NCI-H2227 treated with DMSO at 0.1 percent for 48 hours (cell line): Measurements from ENCODE around the gene NME3.

ENCODE experiments used
- DNase-seq: peaks from one replicate; lab custom pipeline; 2025; lab: John Stamatoyannopoulos, UW

The NME3 gene

DNA sequence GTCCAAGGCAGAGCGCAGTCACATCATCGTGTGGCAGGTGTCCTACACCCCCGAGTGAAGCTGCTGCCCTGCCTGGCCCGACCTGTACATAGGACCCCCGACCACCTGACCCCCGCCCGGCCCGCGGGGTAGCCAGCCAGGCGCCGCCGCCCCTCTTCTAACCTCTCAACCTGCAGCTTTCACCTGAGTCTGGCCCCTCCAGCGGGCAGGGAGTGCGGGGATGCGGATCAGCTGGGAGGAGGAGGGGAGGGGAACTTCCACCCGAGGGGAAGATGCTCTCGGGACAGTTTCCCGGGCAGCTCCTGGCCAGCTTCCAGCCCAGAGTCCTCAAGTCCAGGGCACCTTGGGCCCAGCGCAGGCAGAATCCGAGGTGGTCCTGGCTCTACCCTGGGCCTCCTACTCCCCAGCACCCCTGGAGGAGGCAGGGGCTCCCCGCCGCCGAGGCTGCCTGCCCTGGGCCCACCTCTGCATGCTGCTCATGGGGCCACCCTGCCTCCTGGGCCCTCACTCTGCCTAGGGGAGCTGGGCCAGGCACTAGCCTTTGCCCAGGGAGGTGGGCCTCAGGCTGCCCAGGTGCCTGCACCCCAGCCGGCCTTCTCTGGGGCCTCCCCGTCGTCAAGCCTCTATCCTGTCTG lies 2.5 kb downstream of the NME3 start:
- no peak for DNase-seq

DNA sequence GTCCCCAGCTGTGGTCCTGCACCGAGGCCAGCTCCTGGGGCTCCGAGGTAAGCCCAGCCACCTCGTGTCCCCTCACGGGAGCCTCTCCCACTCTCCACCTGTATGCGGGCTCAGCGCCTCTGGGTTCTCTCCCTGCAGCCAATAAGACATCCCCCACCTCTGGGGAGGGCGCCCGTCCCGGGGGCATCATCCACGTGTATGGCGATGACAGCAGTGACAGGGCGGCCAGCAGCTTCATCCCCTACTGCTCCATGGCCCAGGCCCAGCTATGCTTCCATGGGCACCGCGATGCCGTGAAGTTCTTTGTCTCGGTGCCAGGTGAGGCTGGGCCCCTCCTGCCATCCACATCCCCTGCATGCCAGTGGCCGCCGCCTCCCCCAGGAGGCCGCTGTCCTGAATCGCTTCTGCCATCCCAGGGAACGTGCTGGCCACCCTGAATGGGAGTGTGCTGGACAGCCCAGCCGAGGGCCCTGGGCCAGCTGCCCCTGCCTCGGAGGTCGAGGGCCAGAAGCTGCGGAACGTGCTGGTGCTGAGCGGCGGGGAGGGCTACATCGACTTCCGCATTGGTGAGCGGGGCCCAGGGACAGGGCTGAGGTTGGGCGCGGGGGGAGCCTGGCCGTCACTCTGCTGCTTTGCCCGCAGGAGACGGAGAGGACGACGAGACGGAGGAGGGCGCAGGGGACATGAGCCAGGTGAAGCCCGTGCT lies 3.1 kb downstream of the NME3 start:
- no peak for DNase-seq

DNA sequence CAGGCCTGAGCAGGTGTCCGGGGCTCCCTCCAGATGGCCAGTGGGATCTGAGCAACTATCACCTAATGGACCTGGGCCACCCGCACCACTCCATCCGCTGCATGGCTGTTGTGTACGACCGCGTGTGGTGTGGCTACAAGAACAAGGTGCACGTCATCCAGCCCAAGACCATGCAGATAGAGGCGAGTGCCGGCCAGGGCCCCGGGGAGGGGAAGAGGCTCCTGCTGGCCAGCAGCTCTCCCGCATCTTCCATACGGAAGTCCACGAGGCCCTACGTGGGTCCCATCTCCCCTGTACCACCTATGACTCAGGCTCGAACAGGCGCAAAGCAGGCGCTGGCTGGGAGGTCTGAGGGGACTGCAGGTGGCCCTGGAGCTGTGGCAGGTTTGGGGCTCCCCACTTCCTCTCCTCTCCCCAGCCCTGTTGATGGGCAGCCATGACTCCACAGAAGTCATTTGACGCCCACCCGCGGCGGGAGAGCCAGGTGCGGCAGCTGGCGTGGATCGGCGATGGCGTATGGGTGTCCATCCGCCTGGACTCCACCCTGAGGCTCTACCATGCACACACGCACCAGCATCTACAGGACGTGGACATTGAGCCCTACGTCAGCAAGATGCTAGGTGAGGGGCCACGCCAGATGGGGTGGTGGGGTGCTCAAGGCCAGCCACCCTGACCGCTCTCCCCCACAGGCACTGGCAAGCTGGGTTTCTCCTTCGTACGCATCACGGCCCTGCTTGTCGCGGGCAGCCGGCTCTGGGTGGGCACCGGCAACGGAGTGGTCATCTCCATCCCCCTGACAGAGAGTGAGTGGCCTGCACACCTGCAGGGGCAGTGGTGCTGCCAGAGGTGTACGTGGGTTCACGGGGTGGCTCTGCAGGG lies 4.0 kb downstream of the NME3 start:
- no peak for DNase-seq

DNA sequence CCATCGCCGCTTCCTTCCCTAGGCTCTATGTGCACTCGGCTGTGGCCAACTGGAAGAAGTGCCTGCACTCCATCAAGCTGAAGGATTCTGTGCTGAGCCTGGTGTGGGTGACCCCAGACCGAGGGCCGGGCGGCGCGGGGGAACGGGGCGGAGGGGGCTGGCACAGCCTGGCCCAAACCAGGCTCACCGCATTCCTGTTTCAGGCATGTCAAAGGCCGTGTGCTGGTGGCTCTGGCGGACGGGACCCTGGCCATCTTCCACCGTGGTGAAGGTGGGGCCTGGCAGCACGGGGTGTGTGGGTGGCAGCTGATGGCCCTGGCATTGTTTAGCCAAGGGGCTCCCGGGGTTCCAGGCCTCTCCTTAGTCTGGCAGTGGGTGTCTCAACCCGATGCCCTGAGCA lies 4.6 kb downstream of the NME3 start:
- DNase-seq, result no peak

DNA sequence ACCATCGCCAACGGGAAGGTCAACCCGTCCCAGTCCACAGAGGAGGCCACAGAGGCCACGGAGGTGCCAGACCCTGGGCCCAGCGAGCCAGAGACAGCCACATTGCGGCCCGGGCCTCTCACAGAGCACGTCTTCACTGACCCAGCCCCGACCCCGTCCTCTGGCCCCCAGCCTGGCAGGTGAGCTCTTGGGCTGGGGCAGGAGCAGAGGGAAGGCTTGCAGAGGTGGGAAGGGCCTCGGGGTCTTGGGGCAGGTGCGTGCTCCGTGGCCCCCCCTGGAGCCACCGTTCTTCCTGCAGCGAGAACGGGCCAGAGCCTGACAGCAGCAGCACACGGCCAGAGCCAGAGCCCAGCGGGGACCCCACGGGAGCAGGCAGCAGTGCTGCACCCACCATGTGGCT lies 5.1 kb downstream of the NME3 start:
- DNase-seq, result no peak

DNA sequence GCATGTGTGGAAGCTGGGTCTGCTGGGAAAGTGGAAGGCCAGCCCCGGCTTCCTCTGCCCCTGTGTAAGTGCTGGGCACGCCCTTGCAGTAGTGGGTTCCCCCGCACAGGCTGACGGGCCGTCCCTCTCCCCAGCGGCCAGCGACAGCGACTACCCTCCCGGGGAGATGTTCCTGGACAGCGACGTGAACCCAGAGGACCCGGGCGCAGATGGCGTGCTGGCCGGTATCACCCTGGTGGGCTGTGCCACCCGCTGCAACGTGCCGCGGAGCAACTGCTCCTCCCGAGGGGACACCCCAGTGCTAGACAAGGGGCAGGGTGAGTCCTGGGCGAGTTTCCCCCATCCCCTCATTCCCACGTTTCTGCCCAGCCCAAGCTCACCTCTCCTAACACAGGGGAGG lies 5.5 kb downstream of the NME3 start:
- DNase-seq, result no peak

DNA sequence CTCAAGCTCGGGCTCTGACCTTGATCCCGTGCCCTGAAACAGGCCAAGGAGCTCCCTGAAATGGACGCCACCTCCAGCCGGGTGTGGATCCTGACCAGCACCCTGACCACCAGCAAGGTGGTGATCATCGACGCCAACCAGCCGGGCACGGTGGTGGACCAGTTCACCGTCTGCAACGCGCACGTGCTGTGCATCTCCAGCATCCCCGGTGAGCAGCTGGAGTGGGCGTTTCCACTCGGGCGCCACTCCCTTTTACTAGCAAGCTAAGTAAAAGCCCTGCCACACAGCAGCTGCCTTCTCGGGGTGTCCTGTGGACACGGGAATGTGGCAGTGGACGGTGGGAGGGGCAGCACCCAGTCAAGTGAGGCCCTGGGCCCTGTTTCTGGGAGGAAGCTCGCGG lies 6.4 kb downstream of the NME3 start:
- DNase-seq, result no peak

DNA sequence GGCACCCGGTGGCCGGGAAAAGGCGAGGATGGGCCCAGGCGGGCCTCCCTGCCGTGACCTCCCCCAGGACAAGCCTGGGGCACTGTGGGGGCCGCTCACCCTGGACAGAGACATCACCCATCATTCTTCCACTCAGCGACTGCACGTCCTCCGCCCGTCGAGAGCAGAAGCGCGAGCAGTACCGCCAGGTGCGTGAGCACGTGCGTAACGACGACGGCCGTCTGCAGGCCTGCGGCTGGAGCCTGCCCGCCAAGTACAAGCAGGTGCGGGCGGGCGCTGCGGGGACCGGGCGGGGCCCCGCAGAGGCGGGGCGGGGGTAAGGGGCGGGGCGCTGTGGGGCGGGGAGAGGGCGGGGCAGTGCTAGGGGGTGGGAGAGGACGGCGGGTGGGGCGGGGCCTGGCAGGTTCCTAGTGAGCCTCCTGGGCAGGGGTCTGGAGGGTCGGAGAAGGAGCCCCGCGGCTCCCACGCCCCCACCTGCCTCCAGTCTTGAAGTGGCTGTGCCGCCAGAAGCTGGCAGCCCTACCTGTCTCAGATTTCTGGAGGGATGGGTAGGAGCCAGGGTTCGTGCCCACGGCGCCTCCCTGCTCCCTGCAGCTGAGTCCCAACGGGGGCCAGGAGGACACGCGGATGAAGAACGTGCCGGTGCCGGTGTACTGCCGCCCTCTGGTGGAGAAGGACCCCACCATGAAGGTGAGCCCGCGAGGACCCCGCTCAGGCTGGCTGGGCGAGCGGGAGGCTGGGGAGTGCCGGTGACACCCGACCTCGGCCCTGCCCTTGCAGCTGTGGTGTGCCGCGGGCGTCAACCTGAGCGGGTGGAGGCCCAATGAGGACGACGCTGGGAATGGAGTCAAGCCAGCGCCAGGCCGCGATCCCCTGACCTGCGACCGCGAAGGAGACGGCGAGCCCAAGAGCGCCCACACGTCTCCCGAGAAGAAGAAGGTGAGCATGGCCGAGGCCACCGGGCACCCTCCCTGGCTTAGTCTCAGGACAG lies 7.5 kb downstream of the NME3 start:
- DNase-seq, result no peak

DNA sequence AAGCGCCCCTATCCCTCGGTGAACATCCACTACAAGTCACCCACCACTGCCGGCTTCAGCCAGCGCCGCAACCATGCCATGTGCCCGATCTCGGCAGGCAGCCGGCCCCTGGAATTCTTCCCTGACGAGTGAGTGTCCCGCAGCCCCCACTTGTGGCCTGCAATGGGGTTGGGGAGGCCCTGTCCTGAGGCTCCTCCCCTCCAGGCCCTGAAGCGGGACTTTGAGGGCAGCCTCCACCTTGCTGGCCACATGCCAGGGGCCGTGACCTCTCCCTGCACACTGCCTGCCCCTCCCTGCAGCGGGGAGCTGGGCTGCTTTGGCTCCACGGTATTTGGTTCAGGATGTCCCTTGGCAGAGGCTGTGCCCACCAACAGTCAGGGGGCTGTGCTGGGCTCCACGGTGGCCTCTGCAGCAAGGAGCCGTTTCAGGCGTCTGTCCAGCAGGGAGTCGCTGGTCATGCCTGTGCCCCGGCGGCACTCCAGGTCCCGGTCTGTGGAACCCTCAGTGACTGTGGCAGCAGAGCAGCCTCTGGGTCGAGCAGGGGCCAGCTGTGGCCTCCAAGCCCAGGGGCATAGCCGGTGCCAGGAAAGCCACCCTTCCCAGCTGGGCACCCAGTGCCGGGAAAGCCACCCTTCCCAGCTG lies 8.3 kb downstream of the NME3 start:
- no peak for DNase-seq

DNA sequence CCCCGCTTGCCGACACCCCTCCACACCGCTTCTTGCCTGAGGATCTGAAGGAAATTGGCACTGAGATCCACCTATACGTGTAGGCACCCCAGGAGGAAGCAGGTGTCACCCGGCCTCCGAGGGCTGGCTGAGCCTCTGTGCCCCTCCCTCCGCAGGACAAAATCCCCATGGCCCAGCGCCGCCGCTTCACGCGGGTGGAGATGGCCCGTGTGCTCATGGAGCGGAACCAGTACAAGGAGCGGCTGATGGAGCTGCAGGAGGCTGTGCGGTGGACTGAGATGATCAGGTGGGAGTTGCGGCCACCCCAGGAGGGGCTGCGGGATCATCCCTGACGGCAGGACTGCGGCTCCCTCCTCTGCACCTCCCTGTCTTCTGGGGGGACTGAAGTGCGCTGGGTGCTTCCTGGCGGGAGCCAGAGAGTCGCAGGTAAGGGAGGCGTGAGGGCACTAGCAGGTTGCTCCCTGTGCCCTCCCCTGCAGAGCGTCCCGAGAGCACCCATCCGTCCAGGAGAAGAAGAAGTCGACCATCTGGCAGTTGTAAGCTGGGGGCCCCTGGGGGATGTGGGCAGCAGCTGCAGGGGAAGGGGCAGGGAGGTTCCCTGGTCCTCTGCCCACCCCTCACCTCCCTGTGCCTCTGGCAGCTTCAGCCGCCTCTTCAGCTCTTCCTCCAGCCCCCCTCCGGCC lies 9.0 kb downstream of the NME3 start:
- no peak for DNase-seq

DNA sequence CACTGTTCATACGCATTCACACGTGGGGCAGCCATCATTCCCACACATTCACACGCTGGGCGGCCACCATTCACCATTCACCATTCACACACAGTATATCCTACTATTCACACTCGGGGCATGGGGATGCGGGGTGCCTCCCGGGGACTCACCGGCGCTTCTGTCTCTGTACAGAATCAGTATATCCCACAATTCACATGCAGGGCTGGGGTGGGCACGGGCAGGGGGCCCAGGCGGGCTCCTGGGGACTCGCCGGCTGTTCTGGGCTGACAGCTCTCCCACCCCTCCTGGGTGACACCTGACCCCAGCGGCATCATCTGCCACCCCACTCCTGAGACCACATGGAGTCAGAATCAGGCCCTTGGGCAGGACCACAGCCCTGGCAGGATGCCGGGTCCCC lies 9.6 kb downstream of the NME3 start:
- DNase-seq, result no peak

DNA sequence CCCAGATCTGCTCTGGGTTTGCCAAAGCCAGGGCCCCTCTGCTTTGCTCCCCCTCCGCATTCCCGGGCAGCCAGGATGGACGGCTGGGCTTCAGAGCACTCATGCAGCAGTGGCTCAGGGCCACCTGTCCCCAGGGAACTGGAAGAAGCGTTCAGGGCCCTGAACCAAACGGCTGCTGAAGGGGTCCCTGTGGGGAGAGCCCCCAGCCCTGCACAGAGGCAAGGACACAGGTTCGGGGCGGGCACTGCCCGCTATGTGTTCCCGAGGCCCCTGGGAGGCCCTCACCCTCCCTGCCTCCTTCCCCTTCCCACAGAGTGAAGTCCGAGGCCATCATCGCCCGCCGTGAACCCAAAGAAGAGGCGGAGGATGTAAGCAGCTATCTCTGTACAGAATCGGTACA lies 10.4 kb downstream of the NME3 start:
- DNase-seq, result no peak

DNA sequence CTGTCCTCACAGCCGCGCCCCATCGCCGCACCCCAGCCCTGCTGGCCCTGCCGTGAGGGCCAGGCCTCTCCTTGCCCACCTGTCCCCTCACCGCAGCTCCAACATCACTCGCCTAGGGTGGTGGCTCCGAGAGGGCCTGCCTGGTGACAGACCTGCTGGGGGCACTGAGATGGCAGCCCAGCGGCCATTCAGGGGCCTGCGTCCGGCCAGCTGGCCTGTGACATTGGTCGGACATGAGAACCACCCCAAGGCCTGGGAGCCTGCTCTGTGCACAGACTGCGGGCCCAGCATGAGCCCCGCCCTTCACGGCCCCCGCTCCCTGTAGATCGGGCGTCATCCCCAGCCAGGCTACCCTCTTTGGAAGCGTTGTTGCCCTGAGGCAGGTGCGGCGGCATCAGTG lies 11.8 kb downstream of the NME3 start:
- no peak for DNase-seq

DNA sequence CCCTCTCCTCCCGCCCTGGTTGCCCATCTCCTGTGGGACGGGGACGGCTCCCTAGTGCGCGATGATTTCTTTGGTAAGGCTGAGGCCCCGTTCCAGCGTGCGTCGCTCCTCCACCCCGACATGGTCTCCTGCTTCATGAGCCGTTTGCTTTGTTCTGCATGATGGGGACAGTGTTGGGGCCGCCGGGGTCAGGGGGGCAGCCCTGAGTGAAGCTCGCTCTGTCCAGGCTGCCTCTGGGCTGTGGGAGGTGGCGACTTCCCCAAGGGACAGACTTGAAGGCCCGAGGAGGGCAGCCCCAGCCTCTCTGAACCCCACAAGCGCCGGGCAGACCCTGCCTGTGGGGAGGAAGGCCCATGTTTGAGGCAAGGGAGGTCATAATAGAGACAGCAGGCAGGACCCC lies 12.4 kb downstream of the NME3 start:
- DNase-seq, result no peak

DNA sequence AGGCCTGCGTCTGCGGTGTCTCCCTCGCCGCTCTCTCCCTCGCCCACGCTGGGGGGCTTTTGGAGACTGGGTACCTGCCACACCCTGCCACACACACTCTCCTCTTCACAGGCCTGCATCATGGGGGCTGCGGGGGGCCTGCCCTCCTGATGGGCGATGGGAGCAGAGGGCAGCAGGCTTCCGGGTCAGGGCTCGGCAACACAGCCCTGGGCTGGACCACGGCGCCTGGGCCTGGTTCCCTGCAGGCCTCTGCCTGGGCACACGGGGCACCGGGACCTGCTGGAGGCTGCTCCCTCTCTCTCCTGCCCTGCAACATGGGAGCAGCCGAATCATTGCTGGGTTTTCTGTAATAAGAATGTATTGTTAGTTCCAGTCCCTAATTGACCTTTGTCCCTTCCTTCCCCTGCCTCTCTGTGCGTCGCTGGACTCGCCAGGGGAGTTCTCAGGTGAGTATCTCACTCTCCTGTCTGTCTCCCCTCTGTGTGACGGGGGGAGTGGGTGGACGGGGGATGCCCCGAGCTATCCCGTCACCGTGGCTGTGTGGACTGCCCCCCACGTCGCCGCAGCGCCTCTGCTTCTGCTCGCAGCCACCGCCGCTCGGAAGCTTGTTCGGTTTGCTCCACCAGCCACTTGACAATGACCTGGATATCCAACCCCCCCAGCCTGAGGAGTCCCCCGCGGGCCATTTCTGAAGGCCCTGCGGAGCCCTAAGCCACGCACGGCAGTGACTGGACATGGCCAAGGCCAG lies 13.5 kb downstream of the NME3 start:
- DNase-seq, result no peak

DNA sequence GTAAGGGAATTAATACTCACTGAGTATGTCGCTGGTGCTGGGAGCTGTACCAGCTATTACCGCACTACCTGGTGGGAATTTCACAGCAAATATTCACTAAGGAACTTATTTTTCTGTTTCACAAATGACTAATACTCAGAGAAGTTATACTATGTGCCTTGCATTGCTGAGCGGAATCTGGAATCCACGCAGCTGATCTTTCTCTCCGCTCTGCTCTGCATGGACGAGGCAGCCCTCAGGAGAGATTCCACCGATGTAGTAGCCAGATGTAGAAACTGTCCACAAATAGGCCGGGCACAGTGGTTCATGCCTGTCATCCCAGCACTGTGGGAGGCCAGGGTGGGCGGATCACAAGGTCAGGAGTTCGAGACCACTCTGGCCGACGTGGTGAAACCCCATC lies 17.1 kb downstream of the NME3 start:
- DNase-seq, result no peak

DNA sequence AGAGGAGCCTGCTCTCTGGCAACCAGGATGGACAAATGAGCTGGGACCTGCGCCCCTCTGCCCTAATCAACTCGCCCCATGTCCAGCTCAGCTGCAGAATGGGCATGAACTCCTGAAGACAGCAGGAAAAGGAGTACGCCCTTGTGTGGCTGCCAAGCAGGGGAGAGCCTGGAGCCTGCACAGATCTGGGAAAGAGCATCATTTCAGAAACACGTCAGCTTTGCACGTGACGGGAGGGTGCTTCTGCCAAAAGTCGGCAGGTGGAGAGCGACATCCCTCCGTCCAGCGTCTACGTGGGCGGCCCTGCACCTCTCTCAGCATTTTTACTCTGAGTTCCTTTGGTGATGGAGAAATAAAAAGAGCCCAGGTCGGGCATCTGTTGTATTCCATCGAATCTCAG lies 18.5 kb downstream of the NME3 start:
- DNase-seq, result no peak

DNA sequence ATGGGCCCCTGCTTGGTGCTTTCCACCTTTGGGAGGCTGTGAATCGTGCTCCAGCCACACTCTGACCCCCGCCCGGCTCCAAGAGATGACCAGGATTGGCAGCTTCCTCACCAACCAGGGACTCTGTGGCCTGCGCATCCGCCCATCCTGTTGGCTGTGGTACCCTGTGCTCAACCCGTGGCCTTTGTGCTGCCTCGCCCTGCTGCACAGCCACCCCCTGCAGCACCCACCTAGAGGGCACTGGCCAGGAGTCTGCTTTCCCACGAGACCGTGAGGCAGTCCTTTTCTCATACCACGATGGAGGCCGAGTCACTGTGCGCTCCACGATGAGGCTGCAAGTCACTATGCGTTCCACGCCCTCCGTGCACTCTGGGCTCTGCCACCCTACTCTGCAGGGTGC lies 19.4 kb downstream of the NME3 start:
- DNase-seq, result no peak

DNA sequence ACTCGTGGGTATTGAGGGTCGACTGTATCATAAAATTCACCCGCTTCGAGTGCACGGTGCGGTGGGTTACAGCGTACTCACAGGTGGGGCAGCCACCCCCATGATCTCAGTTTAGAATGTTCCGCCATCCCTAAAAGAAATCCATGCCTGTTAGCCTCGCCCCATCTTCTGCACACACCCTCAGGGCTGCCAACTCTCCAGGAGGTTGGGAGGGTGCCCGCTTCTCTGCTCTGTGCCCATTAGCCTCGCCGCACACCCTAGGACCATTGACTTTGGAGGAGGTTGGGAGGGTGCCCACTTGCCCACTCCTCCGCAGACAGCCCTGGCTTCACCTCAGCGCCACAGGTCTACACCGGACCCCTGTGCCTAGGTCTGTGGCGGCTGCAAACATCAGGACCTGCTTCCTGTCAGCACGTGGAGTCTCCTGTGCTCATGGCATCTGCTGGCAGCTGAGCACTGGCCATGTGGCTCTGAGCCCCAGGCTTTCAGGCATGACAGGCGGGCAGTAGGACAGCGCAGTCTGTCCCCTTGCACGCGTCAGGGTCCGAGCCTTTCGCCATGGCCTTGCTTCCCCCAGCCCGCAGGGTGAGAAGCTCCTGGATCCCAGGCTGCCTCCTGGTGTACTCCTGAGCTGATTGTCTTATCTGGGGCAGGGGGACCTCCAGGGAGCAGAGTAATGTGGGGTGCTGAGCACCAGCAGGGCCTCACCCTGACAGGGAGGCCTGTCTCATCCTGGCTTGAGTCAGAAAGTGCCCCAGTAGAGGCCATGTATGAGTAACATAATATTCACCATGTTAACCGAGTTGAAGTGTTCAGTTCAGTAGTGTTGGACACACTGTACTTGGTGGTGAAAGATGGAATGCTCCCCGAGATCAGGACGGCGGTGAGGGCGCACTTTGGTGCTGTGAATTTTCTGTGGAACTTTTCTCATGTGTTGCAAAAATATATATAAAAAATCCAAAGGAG lies 21.9 kb downstream of the NME3 start:
- DNase-seq, result no peak
